Astrocyte (in vitro differentiated cells and primary cell): ENCODE measurements around the gene NODAL. TPM values are rescaled to one million over a fixed set of nuclear protein-coding genes. Genes with fewer than 3 reads are reported as not detected.

Experiments used
- DNase-seq: peaks from one replicate; pipeline ENCODE4 v3.0.0-alpha.2; 2010; ENCODE audit warnings: low read depth
- FAIRE-seq: peaks from 2 replicates; lab custom pipeline; 2011; peaks lifted over from hg19 to GRCh38; lab: Jason Lieb, UNC
- H2AFZ ChIP-seq: 2 replicates; pipeline ENCODE4 v1.6.0; 2012; ENCODE audit warnings: low read depth, low read length, inconsistent platforms
- H3K27ac ChIP-seq: 2 replicates; pipeline ENCODE4 v1.5.1; 2011; ENCODE audit warnings: low read depth, low read length, inconsistent platforms
- H3K27me3 ChIP-seq: 2 replicates; pipeline ENCODE4 v1.6.0; 2011; ENCODE audit warnings: low read length, inconsistent platforms; ENCODE audit not compliant: insufficient read depth
- H3K36me3 ChIP-seq: 2 replicates; pipeline ENCODE4 v1.5.1; 2011; ENCODE audit warnings: low read length, inconsistent platforms; ENCODE audit not compliant: insufficient read depth
- H3K4me1 ChIP-seq: 2 replicates; pipeline ENCODE4 v1.5.1; 2011; ENCODE audit warnings: low read length, inconsistent platforms; ENCODE audit not compliant: insufficient read depth
- H3K4me2 ChIP-seq: 2 replicates; pipeline ENCODE4 v1.6.0; 2012; ENCODE audit warnings: low read length, inconsistent platforms
- H3K4me3 ChIP-seq: 2 replicates; pipeline ENCODE4 v1.5.1; 2011; ENCODE audit warnings: low read depth, mild to moderate bottlenecking, low read length, inconsistent platforms; ENCODE audit not compliant: insufficient read depth
- H3K79me2 ChIP-seq: 2 replicates; pipeline ENCODE4 v1.6.0; 2012; ENCODE audit warnings: mild to moderate bottlenecking, low read length, inconsistent platforms; ENCODE audit not compliant: insufficient read depth
- H3K9ac ChIP-seq: 2 replicates; pipeline ENCODE4 v1.6.0; 2012; ENCODE audit warnings: mild to moderate bottlenecking, low read length, inconsistent platforms
- H3K9me3 ChIP-seq: 2 replicates; pipeline ENCODE4 v1.5.1; 2012; ENCODE audit warnings: low read depth, mild to moderate bottlenecking, low read length, inconsistent platforms; ENCODE audit not compliant: insufficient read depth
- H4K20me1 ChIP-seq: 2 replicates; pipeline ENCODE4 v1.6.0; 2012; ENCODE audit warnings: low read length, inconsistent platforms; ENCODE audit not compliant: insufficient read depth
- H3K27ac Mint-ChIP-seq: one replicate; pipeline ENCODE4 v1.8.0; 2021; ENCODE audit warnings: mild to moderate bottlenecking, mixed read lengths; ENCODE audit not compliant: unreplicated experiment
- H3K27me3 Mint-ChIP-seq: one replicate; pipeline ENCODE4 v1.8.0; 2021; ENCODE audit warnings: low read depth, mixed read lengths; ENCODE audit not compliant: unreplicated experiment
- H3K36me3 Mint-ChIP-seq: one replicate; pipeline ENCODE4 v1.8.0; 2021; ENCODE audit warnings: low read depth, mixed read lengths; ENCODE audit not compliant: unreplicated experiment
- H3K4me1 Mint-ChIP-seq: one replicate; pipeline ENCODE4 v1.8.0; 2021; ENCODE audit warnings: low read depth, mixed read lengths; ENCODE audit not compliant: unreplicated experiment
- H3K4me3 Mint-ChIP-seq: one replicate; pipeline ENCODE4 v1.8.0; 2021; ENCODE audit warnings: mild to moderate bottlenecking, moderate library complexity, mixed read lengths; ENCODE audit not compliant: unreplicated experiment
- H3K9me3 Mint-ChIP-seq: one replicate; pipeline ENCODE4 v1.8.0; 2021; ENCODE audit warnings: mild to moderate bottlenecking, mixed read lengths; ENCODE audit not compliant: unreplicated experiment
- EZH2 ChIP-seq: IDR thresholded peaks from 2 replicates; pipeline ENCODE4 v1.6.1; 2012; ENCODE audit warnings: mild to moderate bottlenecking, low read length, inconsistent platforms; ENCODE audit not compliant: insufficient read depth
- total RNA-seq: library from RNA; stranded (reverse); gene quantifications from 2 replicates; pipeline ENCODE4 v1.2.1, GENCODE V29; 2021
- TF ChIP-seq, protein P1 (sequence below): IDR thresholded peaks from 2 replicates; pipeline ENCODE4 v1.5.1; 2011; ENCODE audit warnings: low read depth, mild to moderate bottlenecking, inconsistent platforms, low read length, moderate library complexity; ENCODE audit not compliant: insufficient read depth

The NODAL gene
- total RNA-seq, 1 donor from 2014 or later, result not detected

DNA sequence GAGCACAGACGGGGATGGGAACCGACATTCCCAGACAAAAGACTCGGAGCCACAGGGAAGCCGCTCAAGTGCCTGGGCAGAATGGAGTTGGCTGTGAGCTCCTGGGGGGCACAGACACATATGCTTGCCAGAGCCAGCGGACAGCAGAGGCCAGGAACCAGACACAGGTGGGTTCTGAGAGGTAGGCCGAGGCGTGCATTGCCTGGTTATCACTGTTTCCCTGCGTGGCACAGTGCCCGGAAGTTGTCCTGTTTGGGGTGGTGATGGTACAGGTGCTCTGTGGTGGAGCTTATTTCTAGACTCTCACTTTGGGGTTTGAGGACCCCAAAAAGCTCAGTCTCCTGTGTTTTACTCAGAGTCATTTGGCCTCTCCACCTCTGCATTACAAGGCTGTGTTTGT is 39.6 kb upstream of the NODAL start:
- Histone ChIP-seq H3K27ac (no peak overlapping the region), H3K4me1 (peaks cover 15% of the 10 kb centered on the region), H3K4me3 (no peak overlapping the region), H3K79me2 (no peaks in the 10 kb centered on the region), H3K9me3 (no peaks in the 10 kb centered on the region), H3K4me2 (no peak overlapping the region), H3K9ac (no peak overlapping the region), H3K27me3 (peaks cover 6% of the 10 kb centered on the region), H2AFZ (no peak overlapping the region), H4K20me1 (peaks cover 10% of the 10 kb centered on the region), H3K36me3 (no peaks in the 10 kb centered on the region)
- TF ChIP-seq EZH2, result no peak
- TF ChIP-seq, protein P1, sequence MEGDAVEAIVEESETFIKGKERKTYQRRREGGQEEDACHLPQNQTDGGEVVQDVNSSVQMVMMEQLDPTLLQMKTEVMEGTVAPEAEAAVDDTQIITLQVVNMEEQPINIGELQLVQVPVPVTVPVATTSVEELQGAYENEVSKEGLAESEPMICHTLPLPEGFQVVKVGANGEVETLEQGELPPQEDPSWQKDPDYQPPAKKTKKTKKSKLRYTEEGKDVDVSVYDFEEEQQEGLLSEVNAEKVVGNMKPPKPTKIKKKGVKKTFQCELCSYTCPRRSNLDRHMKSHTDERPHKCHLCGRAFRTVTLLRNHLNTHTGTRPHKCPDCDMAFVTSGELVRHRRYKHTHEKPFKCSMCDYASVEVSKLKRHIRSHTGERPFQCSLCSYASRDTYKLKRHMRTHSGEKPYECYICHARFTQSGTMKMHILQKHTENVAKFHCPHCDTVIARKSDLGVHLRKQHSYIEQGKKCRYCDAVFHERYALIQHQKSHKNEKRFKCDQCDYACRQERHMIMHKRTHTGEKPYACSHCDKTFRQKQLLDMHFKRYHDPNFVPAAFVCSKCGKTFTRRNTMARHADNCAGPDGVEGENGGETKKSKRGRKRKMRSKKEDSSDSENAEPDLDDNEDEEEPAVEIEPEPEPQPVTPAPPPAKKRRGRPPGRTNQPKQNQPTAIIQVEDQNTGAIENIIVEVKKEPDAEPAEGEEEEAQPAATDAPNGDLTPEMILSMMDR, result no peak
- Mint-ChIP-seq H3K4me3 (no peak overlapping the region), H3K27ac (no peak overlapping the region), H3K27me3 (peaks cover 46% of the 10 kb centered on the region), H3K9me3 (no peaks in the 10 kb centered on the region), H3K36me3 (peaks cover 2% of the 10 kb centered on the region), H3K4me1 (peaks cover 4% of the 10 kb centered on the region)
- DNase-seq (no peak), FAIRE-seq (no peak)

GRCh38 chr10:70480239-70480861 is 38.9 kb upstream of the NODAL start:
- Histone ChIP-seq H3K27ac (no peak overlapping the region), H2AFZ (no peak overlapping the region), H3K4me2 (no peak overlapping the region), H3K9me3 (no peaks in the 10 kb centered on the region), H4K20me1 (peaks cover 10% of the 10 kb centered on the region), H3K27me3 (peaks cover 6% of the 10 kb centered on the region), H3K4me1 (peaks cover 15% of the 10 kb centered on the region), H3K4me3 (no peak overlapping the region), H3K79me2 (no peaks in the 10 kb centered on the region), H3K36me3 (no peaks in the 10 kb centered on the region), H3K9ac (no peak overlapping the region)
- TF ChIP-seq, protein P1, result no peak
- TF ChIP-seq EZH2, result no peak
- H3K27ac Mint-ChIP-seq, result no peak overlapping the region
- peaks cover 2% of the 10 kb centered on the region for H3K36me3 Mint-ChIP-seq
- H3K4me3 Mint-ChIP-seq, result peak overlapping the region; percentile 64
- peaks cover 53% of the 10 kb centered on the region for H3K27me3 Mint-ChIP-seq
- H3K4me1 Mint-ChIP-seq, result peaks cover 7% of the 10 kb centered on the region
- no peak for DNase-seq
- no peak for FAIRE-seq
- no peaks in the 10 kb centered on the region for H3K9me3 Mint-ChIP-seq

DNA sequence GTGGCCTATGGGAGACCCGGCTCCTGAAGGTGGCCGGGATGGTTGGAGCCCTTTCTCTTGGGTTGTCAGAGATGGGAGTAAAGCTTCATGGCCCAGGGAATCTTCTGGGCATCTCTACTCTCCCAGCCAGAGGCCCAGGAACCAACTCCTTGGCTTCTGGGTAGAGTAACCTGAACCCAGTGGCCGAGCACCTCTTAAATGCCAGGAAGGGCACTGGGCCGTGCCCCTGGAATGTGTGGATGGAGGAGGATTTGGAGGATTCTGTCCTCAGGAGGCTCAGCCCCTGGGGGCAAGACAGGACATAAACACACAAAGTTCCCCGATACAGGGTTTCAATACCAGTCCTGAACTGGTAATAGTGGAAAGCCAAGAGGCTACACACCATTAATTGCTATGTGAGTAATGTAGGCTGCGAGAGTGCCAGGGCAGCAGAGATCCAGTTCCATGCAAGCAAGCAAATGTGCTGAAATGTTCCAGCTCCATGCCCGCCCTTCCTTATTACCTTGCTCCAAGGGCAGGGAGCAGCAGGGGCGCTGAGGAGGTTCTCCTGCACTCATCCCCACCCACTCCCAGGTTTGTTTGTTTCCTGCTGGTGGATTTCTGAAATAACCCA is 38.3 kb upstream of the NODAL start:
- no peak overlapping the region for H3K27ac ChIP-seq
- peaks cover 15% of the 10 kb centered on the region for H3K4me1 ChIP-seq
- H3K9me3 ChIP-seq, result no peaks in the 10 kb centered on the region
- H3K27me3 Mint-ChIP-seq, result peaks cover 59% of the 10 kb centered on the region
- peaks cover 6% of the 10 kb centered on the region for H3K27me3 ChIP-seq
- no peak overlapping the region for H2AFZ ChIP-seq
- peak overlapping the region; percentile 77 for H3K4me3 Mint-ChIP-seq
- no peaks in the 10 kb centered on the region for H3K79me2 ChIP-seq
- H3K4me1 Mint-ChIP-seq, result peaks cover 9% of the 10 kb centered on the region
- TF ChIP-seq, protein P1, result no peak
- TF ChIP-seq EZH2, result no peak
- no peak overlapping the region for H3K4me3 ChIP-seq
- FAIRE-seq (no peak), DNase-seq (no peak)
- peaks cover 4% of the 10 kb centered on the region for H3K36me3 Mint-ChIP-seq
- no peak overlapping the region for H3K9ac ChIP-seq
- no peaks in the 10 kb centered on the region for H3K9me3 Mint-ChIP-seq
- H3K36me3 ChIP-seq, result no peaks in the 10 kb centered on the region
- H3K4me2 ChIP-seq, result peak overlapping the region; percentile 89
- peaks cover 10% of the 10 kb centered on the region for H4K20me1 ChIP-seq
- H3K27ac Mint-ChIP-seq, result no peak overlapping the region
